NCI-H748 (cell line): ENCODE results near the gene DMC1.
A peak's percentile ranks its signal among the peaks of the same experiment; 100 is the strongest.
"Not testable (repeated sequence)": the region's sequence is repeated elsewhere in the genome, so short reads cannot be mapped to it uniquely, and the experiment has no call there.

Experiments used
- DNase-seq: peaks from one replicate; lab custom pipeline; 2025; ENCODE audit not compliant: unreplicated experiment; lab: John Stamatoyannopoulos, UW

The DMC1 gene, protein sequence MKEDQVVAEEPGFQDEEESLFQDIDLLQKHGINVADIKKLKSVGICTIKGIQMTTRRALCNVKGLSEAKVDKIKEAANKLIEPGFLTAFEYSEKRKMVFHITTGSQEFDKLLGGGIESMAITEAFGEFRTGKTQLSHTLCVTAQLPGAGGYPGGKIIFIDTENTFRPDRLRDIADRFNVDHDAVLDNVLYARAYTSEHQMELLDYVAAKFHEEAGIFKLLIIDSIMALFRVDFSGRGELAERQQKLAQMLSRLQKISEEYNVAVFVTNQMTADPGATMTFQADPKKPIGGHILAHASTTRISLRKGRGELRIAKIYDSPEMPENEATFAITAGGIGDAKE

DNA sequence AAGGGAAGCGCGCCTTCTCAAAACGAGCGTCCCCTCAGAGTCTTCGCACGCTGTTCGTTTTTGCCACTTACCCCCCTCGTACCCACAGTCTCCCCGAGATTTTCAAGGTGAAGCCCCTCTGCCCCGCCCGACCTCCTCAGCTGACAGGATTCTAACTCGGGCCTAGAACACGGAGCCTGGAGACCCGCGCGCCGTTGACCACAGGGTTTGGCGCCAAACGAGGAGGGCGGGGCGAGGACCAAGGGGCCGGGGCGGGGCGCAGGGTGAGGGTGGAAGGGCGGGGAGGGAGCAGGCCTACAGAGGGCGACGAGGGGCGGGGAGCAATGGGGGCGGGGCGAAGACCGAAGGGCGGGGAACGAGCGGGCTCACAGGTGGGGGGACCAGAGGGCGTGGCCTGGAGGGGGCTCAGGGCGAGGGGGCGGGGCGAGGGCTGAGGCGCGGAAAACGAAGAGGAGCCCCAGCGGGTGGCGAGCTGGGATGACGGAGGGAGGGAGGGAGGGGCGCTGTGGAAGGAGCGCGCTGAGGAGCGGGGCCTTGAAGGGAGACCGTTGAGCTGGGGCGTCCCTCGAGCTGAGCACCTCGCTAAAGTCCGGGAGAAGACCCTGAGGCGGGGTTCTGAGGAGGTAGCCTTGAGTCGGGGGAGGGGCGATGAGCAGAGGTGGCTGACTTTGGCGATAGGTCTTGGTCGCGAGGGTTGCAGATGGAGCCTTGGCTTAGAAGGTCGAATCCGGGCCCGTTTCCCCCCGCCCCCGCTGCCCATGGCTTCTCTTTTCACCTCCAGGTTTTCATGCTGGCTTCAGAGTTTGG, at the start of gene DMC1:
Gene DMC1 (minus strand): TSS at position 212 of the 807 bp plus-strand sequence. CDS start 1,927 bp downstream, outside the sequence.
- peak; percentile 90 for DNase-seq

DNA sequence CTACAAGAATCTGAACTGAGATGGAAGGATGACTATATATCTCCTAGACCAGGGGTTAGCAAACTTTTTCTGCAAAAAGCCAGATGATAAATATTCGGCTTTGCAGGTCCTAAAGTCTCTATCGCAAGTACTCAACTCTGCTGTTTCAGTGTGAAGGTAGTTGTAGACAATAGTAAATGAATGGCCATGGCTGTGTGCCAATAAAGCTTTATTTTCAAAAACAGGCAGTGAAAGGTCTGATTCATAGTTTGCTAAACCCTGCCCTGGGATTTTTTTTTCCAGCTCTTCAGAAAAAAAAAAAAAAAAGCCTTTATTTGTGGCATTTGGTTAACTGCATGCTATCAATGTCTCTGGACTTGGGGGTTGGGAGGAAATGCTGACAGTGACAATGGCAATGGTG, 48.7 kb upstream of the DMC1 start:
- DNase-seq, result no peak

DNA sequence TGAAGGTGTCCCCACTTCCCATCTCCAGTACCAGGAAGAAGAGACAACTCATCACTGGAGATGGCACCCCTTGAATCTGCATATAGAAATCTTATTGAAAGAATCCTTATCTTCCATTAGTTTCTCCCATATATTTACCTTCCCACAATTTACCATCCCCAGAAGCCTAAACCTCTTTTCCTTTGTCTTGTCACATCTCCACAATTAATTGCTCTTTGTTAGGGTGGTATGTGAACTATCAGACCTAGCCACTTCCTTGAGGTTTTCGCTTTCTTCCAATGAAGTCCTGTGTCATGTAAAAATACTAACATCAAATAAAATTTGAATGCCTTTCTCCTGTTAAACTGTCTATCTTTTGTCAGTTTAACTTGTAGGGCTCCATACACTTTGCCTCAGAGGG, 48.3 kb upstream of the DMC1 start:
- DNase-seq, result no peak

DNA sequence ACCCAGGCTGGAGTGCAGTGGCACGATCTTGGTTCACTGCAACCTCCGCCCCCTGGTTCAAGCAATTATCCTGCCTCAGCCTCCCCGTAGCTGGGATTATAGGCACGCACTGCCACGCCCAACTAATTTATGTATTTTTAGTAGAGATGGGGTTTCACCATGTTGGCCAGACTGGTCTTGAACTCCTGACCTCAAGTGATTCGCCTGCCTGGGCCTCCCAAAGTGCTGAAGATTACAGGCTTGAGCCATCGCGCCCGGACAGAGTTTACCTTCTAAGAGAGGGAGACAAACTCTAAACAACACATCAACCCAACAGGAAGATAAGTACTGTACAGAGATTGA, 45.1 kb upstream of the DMC1 start:
- DNase-seq, result not testable (repeated sequence)

DNA sequence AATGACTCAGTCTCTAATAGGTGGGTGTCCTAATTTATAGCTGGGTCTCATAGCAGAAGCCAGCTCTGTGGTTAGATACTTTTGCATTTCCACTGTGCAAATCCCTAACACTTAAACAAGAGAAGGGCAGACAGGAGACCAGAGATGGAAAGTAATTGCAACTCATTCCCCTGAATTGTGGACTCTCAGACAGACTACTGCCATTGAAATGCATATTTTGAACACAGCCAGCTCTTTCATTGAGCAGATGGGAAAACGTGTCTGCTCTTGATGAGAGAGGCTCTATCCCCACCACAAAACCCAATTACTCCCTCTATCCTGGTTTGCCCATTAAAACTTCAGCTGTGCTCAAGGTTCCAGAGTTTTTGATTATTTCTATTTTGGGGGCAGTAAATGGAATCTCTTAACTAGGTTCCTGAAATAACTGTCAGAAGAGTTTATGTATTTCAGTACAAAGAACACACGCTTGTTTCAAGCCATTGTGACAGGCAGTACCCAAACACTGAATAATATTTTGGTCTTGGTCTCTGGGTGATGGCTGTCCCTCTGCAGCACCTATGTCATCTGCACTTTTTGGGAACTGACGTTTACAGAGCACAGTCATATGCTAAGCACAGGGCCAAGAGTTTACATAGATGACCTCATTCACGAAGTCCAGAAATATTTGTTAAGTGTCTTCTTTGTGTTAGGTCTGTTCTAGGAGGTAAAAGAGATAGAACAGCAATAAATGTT, 44.5 kb upstream of the DMC1 start:
- DNase-seq, result no peak

DNA sequence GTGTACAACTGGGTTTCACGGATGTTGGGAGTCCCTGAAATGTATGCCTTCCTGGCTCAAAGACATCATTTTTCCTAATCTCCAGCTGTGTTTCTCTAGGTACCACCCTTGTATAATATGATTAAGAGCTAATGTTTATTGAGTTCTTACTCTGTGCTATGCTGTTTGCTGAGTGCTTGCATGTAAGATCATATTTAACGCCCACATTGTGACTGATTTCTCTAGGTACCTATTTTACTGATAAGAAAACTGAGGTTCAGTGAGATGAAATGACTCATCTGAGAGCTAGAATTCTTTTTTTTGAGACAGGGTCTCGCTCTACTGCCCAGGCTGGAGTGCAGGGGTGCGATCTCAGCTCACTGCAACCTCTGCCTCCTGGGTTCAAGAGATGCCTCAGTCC, 43.6 kb upstream of the DMC1 start:
- no peak for DNase-seq

DNA sequence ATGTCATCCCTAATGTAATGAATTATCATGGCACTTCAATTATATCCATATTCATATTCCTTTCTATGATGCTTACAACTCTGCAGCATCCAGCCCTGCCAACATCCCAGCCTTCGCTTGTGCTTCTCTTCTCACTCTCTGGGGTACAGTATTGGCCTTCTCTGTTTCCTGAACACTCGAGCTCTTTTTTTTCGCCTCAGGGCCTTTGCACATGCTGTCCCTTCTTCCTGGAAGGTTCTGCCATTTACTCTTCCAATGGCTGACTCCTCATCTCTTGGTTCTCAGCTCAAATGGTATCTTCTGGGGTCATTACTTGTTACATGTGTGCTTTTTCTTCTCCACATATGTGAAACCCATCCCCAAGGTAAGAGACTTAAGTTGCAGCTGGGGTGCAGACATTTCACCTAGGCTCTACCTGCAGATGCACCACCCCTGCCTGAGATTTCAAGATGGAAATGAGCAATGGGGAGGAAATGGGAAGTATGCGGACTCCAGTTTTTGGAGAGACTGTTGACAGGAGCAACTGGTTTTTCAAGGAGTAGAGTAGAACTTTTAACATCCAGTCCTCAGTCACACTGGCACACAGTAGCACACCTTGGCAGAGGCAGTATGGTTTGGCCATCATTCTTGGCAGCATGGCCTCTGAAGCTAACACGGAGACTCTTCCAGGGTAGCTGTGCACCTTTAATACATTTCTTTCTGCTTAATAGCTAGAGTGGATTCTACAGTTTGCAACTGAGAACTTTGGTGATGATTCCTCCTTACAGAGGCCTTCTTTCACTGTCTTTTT, 42.4 kb upstream of the DMC1 start:
- no peak for DNase-seq

DNA sequence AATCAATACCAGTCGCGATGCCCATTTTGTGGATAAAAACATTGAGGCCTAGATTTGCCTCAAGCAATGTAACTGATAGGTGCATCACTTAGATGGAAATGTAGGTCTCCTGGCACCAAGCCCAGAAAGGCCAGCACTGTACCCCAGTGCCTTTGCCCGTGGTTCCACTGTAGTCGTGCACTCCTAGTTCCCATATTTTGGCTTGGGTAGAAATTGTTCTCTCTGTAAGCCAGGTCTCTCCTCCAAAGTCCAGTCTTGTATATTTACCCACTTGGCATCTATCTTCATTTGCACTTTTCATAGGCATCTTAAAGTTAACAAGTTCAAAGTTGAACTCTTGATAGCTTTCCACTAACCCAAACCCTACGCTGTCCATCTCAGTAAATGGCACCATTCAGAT, 41.6 kb upstream of the DMC1 start:
- no peak for DNase-seq

DNA sequence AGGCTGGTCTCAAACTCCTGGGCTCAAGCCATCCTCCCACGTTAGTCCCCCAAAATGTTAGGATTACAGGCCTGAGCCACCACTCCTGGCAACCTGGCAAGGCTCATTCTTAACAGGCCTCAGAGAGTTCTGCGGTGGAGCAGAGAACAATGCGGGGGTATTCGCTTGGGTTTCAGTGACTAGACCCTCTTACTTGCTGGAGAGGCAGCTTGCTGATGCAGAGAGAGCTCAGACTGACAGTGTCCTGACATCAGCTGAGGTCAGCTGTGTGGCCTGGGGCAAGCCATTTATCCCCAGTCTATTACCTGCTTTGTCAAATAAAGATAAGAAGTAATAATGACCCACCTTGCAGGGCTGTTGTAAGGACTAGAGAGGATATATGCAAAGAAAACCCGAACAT, 40.3 kb upstream of the DMC1 start:
- DNase-seq, result no peak

DNA sequence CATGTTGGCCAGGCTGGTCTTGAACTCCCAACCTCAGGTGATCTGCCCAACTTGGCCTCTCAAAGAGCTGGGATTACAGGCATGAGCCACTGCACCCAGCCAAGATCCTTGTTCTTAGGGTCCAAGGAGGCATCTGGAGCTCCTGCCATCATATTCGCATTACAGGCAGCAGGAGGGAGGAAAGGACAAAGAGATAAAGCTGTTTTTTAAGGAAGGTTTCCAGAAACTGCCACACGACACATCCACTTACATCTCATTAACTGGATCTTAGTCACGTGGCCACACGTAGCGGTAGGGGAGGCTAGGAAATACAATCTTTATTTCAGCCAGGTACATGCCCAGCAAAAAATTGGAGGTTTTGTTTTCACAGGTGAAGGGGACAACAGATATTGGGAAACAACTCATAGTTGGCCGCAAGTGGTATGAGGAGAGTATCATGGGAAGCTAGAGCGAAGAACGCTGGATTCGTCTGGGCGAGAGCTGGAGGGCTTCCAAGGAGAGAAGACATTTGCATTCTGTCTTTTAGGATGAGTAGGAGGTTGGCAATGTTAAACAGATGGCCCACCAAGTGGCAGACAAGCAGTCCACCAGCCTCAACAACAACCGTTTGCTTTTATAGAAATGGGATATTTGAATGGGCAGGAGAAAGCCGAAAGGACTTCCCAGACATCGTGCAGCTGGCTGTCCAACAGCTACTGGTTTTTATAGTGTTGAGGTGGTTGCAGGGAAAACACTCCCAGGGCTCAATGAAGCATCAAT, 39.2 kb upstream of the DMC1 start:
- no peak for DNase-seq

DNA sequence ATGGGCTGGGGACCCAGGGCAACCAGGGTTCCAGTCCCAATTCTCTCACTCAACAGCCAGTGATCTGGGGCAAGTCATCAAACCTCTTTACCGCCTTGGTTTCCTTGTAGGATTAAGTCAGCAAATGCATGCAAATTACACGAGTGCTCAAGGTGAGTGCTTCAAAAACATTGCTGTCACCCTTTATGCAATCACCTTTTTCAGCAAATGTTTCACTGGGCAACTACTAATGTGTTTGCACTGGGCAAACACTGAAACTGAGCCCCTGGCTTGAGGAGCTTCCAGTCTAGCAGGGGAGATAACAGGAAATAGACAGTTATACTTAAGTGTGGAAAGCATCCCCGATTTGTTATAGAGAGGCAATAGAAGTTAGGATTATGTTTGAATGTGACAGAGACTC, 37.7 kb upstream of the DMC1 start:
- DNase-seq, result peak; percentile 15

DNA sequence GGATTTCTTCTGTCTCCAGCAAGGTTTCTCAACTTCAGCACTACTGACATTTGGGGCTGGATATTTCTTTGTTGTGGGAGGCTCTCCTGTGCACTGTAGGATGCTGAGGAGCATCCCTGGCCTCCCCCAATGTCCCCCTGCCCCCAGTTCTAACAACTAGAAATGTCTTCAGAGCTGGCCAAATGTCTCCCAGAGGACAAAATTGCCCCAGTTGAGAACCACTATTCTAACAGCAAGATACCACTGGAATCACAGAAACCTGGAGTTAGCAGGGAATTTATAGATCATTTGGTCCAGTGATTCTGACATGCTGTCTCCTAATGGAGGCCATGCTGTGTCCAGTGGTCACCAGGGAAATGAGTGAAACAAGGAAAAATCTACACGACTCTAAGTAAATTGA, 32.2 kb upstream of the DMC1 start:
- DNase-seq, result no peak

DNA sequence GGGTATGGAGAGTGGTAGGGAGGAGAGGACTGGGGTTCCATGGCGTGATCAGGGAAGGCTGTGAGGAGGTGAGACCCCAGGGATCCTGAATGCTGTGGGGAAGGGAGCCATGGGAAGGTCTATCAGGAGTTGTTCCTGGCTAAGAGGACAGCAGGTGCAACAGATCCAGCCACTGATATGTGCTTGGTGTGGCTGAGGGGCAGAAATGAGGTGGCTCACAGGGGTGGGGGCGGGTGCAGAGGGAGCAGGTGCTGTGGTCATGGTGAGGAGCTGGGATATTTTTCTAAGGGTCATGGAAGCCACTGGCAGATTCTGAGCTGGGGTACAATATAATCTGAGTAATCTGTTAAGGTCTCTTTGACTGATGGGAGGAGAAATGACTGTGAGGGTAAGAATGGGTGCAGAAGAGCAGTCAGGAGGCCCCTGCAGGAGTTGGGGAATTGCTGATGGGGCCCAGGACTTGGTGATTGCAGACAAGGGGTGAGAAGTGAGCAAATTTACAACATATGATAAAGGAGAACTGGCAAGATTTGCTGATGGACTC, 31.3 kb upstream of the DMC1 start:
- no peak for DNase-seq

DNA sequence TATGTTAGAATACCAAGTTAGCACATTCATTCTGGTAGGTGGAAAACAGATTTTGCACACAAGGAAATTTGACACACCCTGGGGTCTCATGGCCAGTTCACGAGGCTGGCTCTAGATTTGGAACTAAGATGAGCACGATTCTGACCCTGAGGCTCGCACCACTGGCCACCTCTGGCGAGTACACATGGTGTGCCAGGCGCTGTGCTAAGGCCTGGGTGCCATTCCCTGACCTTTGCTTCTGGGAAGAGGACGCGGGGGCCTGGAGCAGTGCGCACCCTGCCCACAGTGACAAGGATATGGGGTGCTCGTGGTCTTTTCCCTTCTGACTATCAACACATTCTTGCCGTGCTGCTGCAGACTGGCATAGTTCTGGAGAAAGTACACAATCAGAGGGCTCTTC, 29.5 kb upstream of the DMC1 start:
- no peak for DNase-seq

DNA sequence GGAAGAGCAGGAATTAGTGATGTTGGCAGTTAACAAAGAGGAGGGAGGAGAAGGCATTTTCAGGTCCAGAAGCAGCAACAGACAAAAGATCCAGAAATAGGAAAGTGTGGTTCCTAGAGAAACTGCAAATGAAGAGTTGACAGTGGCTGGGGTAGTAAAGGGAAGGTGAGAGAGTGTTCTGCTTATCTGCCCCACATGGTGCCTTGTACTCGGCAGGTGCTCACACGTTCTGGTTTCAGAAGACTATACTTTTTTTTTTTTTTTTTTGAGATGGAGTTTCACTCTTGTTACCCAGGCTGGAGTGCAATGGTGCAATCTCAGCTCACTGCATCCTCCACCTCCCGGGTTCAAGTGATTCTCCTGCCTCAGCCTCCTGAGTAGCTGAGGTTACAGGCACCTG, 12.9 kb upstream of the DMC1 start:
- DNase-seq, result not testable (repeated sequence)

DNA sequence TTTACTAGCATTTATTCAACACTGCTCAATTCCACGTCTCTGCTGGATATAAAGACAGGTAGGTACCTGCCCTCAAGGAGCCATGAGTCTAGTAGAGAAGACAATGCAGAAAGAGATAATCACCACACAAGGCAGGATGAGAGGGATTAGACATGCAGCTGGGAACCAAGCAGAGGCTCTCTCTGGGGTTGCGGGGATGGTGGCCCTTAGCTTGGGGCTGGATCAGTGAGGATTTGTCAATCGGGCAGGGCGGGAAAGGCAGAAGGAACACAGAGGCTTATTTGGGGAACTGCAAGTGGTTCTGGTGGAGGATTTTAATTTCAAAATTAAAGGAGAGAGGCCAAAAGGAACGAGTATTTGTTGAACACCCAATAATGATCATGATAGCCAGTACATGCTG, 8.5 kb upstream of the DMC1 start:
- DNase-seq, result no peak

DNA sequence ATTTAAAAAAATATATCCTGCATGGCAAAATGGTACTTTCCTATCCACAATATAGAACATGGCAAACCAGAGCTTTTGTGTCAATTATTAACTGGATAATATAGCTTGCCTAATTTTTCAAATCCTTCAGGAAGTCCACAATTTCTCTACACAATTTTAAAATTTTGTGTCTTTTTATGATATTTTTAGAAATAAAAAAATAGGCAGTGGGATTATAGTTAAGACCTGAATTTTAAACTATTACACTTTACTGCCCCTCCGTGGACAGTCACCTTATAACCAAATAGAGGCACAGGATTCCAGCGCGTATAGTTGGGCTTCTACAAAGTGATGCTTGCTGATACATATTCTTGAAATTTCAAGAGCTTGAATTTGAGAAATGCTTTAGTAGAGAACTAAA, 2.1 kb upstream of the DMC1 start:
- DNase-seq, result peak; percentile 42

DNA sequence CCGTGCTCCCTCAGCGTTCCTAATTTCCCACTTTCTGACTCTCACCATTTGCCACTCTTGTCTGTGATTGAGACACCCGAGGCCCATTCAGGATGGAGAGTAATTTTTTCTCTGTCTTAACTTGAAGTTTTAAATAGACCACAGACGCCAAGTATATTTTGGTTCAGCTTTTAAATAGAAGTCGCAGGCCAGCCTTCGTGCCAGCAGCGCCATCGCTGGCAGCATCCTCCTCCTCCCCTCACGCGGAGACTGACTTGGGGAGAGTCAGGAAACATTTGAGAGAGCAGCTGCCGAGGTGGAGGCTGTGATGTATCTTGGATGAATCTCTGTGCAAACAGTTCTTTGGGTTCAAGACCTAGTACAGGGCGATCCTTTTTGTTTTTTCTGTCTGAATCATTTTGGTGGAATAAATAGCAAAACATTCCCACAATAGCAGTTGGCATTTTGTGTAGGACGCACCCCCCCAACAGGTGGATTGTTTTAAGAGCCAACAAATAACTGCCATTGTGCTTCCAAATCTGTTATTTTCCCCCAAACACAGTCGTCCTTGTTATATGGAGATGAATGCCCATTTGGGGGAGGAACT, 889 bp upstream of the DMC1 start:
- DNase-seq, result peak; percentile 62

DNA sequence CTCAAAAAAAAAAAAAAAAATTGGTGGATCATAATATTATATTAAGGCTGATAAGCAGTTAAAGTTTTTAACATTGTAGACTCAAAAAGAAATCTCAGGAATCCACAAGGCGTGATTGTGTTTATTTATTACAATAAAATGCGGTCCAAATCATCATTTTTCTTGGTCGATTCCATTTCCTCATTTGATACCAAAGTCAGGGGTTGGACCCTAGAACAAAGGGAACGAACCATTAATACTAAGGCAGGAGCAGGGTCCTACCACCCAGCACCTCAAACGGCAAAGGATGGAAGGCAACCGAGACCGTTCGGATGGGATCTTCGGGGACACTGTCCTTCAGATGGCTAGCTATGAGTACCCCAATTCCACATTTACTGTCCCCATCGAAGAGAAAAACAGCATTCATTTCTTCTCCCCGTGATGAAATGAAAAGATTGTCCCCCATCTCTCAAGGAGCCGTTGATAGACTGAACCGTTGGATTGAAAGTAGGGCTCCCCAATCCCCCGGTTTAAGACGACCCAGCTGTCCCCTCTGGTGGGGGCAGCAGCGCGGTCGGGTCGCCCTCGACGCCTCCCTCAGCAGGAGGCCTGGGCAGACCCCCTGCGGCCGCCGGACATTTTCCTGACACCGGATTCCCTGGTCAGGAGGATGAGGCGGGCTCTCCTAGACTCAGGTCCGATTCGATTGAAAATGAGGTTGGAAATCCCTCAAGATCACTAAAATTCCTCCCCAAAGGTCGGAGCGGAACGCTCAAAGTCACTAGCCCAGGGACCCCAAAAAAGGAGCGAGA, 607 bp downstream of the DMC1 start:
- peak; percentile 34 for DNase-seq
